ENCODE measurements around the gene SLC24A4. TPM values are rescaled to one million over a fixed set of nuclear protein-coding genes. Genes with fewer than 3 reads are reported as not detected.

The SLC24A4 gene
- total RNA-seq, 4 donors from 2014 or later, result 6.9 to 15.1 (median 8.3) TPM

DNA sequence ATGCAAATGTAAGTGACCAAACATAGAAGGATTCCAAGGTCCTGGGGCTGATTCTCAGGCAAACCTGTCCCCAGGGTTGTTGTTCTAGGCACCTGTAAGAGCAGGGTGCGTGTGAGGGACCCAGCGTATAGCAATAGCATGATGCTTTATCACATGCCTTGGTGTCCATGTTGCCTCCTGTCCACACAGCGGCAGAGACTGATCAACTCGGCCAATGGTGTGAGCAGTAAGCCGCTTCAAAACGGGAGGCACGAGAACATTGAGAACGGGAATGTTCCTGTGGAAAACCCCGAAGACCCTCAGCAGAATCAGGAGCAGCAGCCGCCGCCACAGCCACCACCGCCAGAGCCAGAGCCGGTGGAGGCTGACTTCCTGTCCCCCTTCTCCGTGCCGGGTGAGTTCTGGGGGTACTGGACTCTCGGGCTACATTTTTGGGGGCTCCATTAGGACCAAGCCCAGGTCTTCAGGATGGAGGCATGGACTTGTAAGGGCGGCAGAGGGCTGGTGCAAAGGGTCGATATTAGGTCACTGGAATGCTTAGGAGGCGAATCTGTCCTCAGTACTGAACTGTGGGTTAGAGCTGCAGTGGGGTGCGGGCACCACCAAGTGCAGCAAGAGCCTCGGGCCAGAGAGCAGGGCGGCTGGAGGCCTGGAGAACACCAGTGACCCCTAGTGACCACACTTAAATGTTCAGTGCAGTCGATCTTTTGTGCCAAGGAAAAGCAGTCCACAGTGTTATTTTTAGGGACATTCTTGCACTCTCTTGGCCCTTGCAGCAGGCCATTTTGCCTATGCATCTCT lies 133.4 kb downstream of the SLC24A4 start:
- Histone ChIP-seq H3K4me3 (no peak overlapping the region), H3K36me3 (peaks cover 0 to 14% (median 0%) of the 10 kb centered on the region in 3 donors), H3K27me3 (no peaks in the 10 kb centered on the region), H3K27ac (no peak overlapping the region), H3K4me1 (peaks cover 0 to 24% (median 6%) of the 10 kb centered on the region in 4 donors), H3K9me3 (no peaks in the 10 kb centered on the region)
- WGBS, 2 donors, result 66 to 67% methylated on average over 23 of the region's 23 CpGs
- TF ChIP-seq POLR2A (IDR thresholded peaks at IDR 0.05), result no peak
- TF ChIP-seq, protein P1, sequence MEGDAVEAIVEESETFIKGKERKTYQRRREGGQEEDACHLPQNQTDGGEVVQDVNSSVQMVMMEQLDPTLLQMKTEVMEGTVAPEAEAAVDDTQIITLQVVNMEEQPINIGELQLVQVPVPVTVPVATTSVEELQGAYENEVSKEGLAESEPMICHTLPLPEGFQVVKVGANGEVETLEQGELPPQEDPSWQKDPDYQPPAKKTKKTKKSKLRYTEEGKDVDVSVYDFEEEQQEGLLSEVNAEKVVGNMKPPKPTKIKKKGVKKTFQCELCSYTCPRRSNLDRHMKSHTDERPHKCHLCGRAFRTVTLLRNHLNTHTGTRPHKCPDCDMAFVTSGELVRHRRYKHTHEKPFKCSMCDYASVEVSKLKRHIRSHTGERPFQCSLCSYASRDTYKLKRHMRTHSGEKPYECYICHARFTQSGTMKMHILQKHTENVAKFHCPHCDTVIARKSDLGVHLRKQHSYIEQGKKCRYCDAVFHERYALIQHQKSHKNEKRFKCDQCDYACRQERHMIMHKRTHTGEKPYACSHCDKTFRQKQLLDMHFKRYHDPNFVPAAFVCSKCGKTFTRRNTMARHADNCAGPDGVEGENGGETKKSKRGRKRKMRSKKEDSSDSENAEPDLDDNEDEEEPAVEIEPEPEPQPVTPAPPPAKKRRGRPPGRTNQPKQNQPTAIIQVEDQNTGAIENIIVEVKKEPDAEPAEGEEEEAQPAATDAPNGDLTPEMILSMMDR (IDR thresholded peaks at IDR 0.05), result peak; percentile 56 to 81 (median 74)
- TF ChIP-seq EP300 (IDR thresholded peaks at IDR 0.05), result no peak
- DNase-seq (ENCODE audit: low spot score in 2 of 2), result peak in 1 of 2 donors; percentile 58

- Histone ChIP-seq H3K36me3 (peaks cover 0 to 14% (median 0%) of the 10 kb centered on the region in 3 donors), H3K27ac (no peak overlapping the region), H3K9me3 (no peaks in the 10 kb centered on the region), H3K27me3 (no peaks in the 10 kb centered on the region), H3K4me1 (peaks cover 0 to 24% (median 6%) of the 10 kb centered on the region in 4 donors), H3K4me3 (no peak overlapping the region)
- TF ChIP-seq, protein P1 (IDR thresholded peaks at IDR 0.05), result no peak
- TF ChIP-seq EP300 (IDR thresholded peaks at IDR 0.05), result no peak
- no peak for TF ChIP-seq POLR2A (IDR thresholded peaks at IDR 0.05)
- WGBS, 2 donors, result 77 to 81% methylated on average over 5 of the region's 5 CpGs
- DNase-seq (ENCODE audit: low spot score in 2 of 2), result no peak
Measured at GRCh38 chr14:92457016-92457565, 134.1 kb downstream of the SLC24A4 start.

DNA sequence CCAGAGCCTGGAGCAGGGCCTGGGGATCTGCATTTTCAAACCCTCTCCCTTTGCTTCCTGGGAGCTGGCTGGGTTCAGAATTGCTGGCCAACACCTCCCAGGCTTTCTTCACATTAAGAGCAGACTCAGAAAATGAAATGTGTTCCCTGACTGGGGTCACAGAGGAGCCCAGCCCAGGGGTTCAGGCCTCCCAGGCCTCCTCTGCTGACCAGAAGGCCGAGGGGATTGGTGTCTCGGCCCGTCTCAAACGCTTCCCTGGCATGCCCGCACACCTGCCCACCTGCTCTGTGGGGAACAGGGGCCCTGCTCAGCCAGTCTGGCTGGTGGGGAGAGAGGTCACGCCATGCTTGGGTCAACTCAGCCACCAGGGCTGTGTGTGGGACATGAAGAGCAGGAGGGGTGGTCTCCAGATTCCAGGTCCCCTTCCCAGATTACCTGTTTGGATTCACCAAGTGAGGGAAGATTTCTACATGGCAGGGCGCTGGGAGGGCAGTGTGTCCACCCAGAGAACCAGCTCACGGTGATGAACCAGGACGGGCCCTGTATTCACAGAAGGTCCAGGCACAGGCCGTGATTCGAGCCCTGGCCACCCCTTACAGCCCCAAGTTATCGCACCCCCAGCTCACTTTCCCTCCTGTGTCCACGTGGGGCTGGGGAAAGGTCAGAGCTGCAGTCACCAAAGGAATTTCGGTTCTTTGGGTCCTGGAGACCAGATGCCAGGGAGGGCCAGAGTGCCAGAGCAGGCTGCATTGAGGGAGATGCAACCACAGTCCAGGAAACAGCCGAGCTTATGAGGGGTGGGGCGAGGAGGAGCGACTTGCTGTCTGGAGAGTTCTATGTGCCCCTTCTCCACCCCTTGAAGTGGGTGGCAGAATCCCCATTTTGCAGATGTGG lies 135.4 kb downstream of the SLC24A4 start:
- Histone ChIP-seq H3K4me1 (peaks cover 0 to 24% (median 6%) of the 10 kb centered on the region in 4 donors), H3K27me3 (no peaks in the 10 kb centered on the region), H3K27ac (no peak overlapping the region), H3K36me3 (peaks cover 0 to 14% (median 0%) of the 10 kb centered on the region in 3 donors), H3K9me3 (no peaks in the 10 kb centered on the region), H3K4me3 (no peak overlapping the region)
- 87 to 91% methylated on average over 15 to 17 of the region's 17 CpGs for WGBS, 2 donors
- no peak for TF ChIP-seq POLR2A (IDR thresholded peaks at IDR 0.05)
- no peak for TF ChIP-seq EP300 (IDR thresholded peaks at IDR 0.05)
- TF ChIP-seq, protein P1 (IDR thresholded peaks at IDR 0.05), result no peak
- no peak for DNase-seq (ENCODE audit: low spot score in 2 of 2)

DNA sequence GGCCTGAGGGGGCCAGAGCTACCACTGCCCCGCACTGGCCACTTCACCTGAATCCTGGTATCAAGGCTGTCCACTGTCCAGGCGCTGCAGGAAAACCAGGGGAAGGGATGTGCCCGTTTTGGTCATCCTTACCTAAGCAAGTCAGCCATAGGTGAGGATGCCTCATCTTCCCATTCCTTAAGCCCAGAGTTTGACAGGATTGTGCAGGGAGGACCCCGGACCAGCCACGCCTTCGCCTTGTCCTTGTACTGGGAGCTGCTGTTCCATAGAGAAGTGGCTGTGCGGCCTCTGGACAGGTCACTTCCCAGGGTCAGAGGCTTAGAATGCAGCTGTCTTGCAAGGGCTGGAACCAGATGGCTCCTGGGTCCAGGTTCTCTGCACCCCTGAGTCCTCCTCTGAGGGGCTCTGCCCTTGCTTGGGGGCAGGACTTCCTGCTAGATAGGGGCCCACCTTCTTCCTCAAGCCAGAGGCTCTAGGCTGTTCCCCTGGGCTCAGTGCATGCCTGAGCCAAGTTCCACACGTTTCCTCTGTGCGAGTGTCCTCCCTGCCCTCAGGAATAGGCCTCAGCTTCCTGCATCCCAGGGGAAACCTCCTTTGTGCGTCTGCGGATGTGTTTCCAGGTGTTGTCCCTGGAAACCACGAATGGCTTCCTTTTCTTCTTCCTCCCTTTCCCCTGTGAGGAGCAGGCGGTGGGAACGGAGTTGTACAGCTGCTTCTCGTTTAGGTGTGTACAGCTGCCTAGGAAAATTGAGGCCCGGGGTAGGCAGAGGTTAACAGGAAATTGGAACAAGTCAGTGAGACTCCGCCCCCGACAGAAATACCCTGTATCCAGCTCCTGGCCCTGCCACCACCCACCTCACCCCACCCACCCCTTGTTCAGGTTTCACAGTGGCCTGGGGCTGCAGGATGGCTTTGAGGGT lies 136.3 kb downstream of the SLC24A4 start:
- H3K4me1 ChIP-seq, result peaks cover 0 to 24% (median 6%) of the 10 kb centered on the region in 4 donors
- peak overlapping the region in 1 of 4 donors; percentile 2 for H3K27ac ChIP-seq
- H3K36me3 ChIP-seq, result peaks cover 0 to 14% (median 0%) of the 10 kb centered on the region in 3 donors
- no peaks in the 10 kb centered on the region for H3K27me3 ChIP-seq
- DNase-seq (ENCODE audit: low spot score in 2 of 2), result no peak
- no peak overlapping the region for H3K4me3 ChIP-seq
- no peaks in the 10 kb centered on the region for H3K9me3 ChIP-seq
- whole genome bisulfite sequencing, 2 donors, result 70 to 72% methylated on average over 16 to 18 of the region's 18 CpGs
- no peak for TF ChIP-seq EP300 (IDR thresholded peaks at IDR 0.05)
- TF ChIP-seq, protein P1 (IDR thresholded peaks at IDR 0.05), result no peak
- TF ChIP-seq POLR2A (IDR thresholded peaks at IDR 0.05), result no peak
